ENCODE results near the gene CCDC85C. TPM values are rescaled to one million over a fixed set of nuclear protein-coding genes. Genes with fewer than 3 reads are reported as not detected.

Gene CCDC85C
- total RNA-seq, 1 donor from 2014 or later = 49.1 TPM

- Mint-ChIP-seq H3K4me3 (peak overlapping the region; percentile 78), H3K27me3 (no peaks in the 10 kb centered on the region), H3K27ac (peak overlapping the region; percentile 99), H3K4me1 (ENCODE audit: unreplicated experiment) (peaks cover 64% of the 10 kb centered on the region), H3K36me3 (no peaks in the 10 kb centered on the region), H3K9me3 (no peaks in the 10 kb centered on the region)
- DNase-seq (ENCODE audit: extremely low spot score, unreplicated experiment) = no peak
- TF ChIP-seq, protein P1, sequence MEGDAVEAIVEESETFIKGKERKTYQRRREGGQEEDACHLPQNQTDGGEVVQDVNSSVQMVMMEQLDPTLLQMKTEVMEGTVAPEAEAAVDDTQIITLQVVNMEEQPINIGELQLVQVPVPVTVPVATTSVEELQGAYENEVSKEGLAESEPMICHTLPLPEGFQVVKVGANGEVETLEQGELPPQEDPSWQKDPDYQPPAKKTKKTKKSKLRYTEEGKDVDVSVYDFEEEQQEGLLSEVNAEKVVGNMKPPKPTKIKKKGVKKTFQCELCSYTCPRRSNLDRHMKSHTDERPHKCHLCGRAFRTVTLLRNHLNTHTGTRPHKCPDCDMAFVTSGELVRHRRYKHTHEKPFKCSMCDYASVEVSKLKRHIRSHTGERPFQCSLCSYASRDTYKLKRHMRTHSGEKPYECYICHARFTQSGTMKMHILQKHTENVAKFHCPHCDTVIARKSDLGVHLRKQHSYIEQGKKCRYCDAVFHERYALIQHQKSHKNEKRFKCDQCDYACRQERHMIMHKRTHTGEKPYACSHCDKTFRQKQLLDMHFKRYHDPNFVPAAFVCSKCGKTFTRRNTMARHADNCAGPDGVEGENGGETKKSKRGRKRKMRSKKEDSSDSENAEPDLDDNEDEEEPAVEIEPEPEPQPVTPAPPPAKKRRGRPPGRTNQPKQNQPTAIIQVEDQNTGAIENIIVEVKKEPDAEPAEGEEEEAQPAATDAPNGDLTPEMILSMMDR (conservative IDR thresholded peaks at IDR 0.05) = no peak
These were observed 24.7 kb downstream of the CCDC85C start for GRCh38 chr14:99579120-99579836.

GRCh38 chr14:99578541-99579101 is 25.4 kb downstream of the CCDC85C start:
- H3K4me3 Mint-ChIP-seq = peak overlapping the region; percentile 65
- no peaks in the 10 kb centered on the region for H3K36me3 Mint-ChIP-seq
- no peaks in the 10 kb centered on the region for H3K27me3 Mint-ChIP-seq
- TF ChIP-seq, protein P1 (conservative IDR thresholded peaks at IDR 0.05) = no peak
- H3K9me3 Mint-ChIP-seq = no peaks in the 10 kb centered on the region
- H3K27ac Mint-ChIP-seq = peak overlapping the region; percentile 99
- H3K4me1 Mint-ChIP-seq (ENCODE audit: unreplicated experiment) = peaks cover 64% of the 10 kb centered on the region
- DNase-seq (ENCODE audit: extremely low spot score, unreplicated experiment) = no peak

DNA sequence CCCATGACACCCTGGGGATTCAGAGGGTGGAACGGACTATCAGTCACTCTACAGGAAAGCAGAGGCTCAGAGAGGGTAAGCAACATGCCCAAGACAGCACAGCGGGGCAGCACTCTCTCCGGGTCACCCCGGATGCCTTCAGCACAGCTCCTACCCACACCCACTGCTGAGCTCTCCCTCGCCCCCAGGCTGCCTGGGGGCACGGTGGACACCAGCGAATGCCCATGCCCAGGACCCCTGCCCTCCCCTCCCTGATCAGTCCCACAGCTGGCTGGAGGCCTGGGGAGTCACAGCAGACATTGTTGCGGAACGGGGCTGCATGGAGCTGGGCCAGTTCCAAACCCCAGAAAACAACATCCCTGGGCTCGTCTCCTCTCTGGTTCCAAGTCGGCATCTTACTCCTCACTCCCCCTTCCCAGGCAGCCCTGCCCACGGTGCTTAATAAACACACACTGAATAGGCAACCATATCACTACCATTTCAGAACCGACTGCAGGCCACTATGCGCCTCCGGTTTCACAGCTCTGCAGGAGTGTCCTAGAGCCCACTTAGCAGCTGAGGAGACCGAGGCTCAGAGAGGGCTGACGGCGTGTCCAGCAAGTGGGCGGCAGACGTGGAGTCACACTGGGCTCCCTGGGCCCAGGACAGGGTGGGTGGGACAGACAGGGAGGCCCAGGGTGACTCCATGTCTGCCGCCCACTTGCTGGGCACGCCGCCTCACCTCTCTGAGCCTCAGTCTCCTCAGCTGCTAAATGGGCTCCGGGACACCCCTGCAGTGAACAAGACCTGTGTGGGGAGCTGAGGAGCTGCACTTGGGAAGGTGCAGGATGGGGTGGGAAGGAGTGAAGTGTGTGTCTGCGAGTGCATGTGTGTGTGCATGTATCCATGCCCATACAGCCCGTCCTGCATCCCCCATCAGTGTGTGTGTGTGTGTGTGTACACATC is 27.0 kb downstream of the CCDC85C start:
- H3K27me3 Mint-ChIP-seq = no peaks in the 10 kb centered on the region
- H3K9me3 Mint-ChIP-seq = no peaks in the 10 kb centered on the region
- H3K4me1 Mint-ChIP-seq (ENCODE audit: unreplicated experiment) = peaks cover 70% of the 10 kb centered on the region
- H3K4me3 Mint-ChIP-seq = peak overlapping the region; percentile 61
- TF ChIP-seq, protein P1 (conservative IDR thresholded peaks at IDR 0.05) = no peak
- H3K27ac Mint-ChIP-seq = peak overlapping the region; percentile 99
- no peak for DNase-seq (ENCODE audit: extremely low spot score, unreplicated experiment)
- H3K36me3 Mint-ChIP-seq = no peaks in the 10 kb centered on the region

- Mint-ChIP-seq H3K9me3 (no peaks in the 10 kb centered on the region), H3K4me1 (ENCODE audit: unreplicated experiment) (peaks cover 72% of the 10 kb centered on the region), H3K27ac (peak overlapping the region; percentile 90), H3K27me3 (no peaks in the 10 kb centered on the region), H3K4me3 (no peak overlapping the region), H3K36me3 (no peaks in the 10 kb centered on the region)
- no peak for DNase-seq (ENCODE audit: extremely low spot score, unreplicated experiment)
- TF ChIP-seq, protein P1 (conservative IDR thresholded peaks at IDR 0.05) = no peak
These were observed 27.7 kb downstream of the CCDC85C start for GRCh38 chr14:99576304-99576703.

DNA sequence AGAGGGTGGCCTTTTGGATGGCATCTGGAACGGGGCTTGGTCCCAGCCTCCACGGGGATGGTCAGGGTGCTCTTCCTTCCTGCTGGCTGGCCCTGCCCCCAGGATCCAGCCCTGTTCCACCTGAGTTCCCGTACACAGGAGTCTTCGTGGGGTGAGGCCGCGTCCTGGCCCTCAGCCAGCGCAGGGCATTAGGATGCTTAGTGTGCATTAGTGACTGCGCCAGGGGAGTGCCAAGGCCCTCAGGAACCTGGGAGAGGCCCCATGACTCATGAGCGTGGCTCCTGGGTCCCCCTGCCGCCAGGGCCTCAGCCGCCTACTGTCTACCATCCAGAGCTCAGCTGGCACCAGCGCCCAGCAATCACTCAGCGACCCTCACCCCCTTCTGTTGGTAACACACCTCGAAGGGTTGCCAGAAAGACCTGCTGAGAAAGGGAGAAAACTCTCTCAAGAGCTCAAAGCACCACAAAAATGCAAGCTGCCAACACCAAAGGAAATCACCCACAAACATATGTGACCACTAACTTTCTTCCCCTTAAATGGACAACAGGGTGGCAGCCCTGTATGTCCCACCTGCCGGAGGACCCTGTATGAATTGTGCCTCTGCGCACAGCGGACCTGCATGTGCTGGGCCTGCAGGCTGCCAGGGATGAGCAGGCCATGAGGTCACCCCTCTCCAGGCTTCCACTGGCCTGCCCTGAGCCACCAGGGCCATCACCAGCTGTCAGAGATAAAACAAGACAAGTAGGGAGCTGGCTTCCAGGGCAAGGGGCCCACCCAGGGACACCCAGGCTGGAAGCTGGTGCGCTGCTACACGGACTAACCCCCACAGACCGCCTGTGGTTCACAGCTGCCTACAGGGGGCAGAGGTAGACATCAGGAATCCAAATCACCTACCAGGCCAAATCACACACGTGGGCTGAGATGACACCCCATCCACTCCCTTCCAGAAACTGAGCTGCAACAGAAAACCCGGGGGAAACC is 28.7 kb downstream of the CCDC85C start:
- no peak for DNase-seq (ENCODE audit: extremely low spot score, unreplicated experiment)
- H3K27ac Mint-ChIP-seq = peak overlapping the region; percentile 90
- TF ChIP-seq, protein P1 (conservative IDR thresholded peaks at IDR 0.05) = peak; percentile 22
- peaks cover 70% of the 10 kb centered on the region for H3K4me1 Mint-ChIP-seq (ENCODE audit: unreplicated experiment)
- H3K27me3 Mint-ChIP-seq = no peaks in the 10 kb centered on the region
- no peaks in the 10 kb centered on the region for H3K9me3 Mint-ChIP-seq
- peak overlapping the region; percentile 65 for H3K4me3 Mint-ChIP-seq
- H3K36me3 Mint-ChIP-seq = no peaks in the 10 kb centered on the region

All from type B pancreatic cell (in vitro differentiated cells).